HepG2 (cell line): Measurements from ENCODE around the gene ANKRD10. TPM values are rescaled to one million over a fixed set of nuclear protein-coding genes. Genes with fewer than 3 reads are reported as not detected.

Source experiments
- ATAC-seq: fragments of 200-7000 bp; cut with Tn5 transposase; 3 replicates; pipeline ENCODE4 v1.9.1; 2020; ENCODE audit warnings: mild to moderate bottlenecking, moderate library complexity
- BruUV-seq: library from RNA; stranded (reverse); fragments of 400-500 nt; replicated peaks from 2 replicates; lab custom pipeline; 2021; lab: Mats Ljungman, UMichigan
- CTCF ChIA-PET: fragments of 300-600 bp; formaldehyde crosslinking; extraction: SDS; loops from one replicate; lab custom pipeline; 2021; ENCODE audit warnings: low total read pairs, inconsistent platforms, low intra/inter-chr PET ratio; lab: Yijun Ruan, JAX
- POLR2A ChIA-PET: fragments of 350-600 bp; sonication (Branson Sonifier 250); formaldehyde crosslinking; loops from one replicate; lab custom pipeline; 2020; ENCODE audit warnings: antibody characterized with exemption, inconsistent platforms; lab: Yijun Ruan, JAX
- DNase-seq: peaks from one replicate; pipeline ENCODE4 v3.0.0-alpha.2; 2015; ENCODE audit warnings: low spot score
- FAIRE-seq: peaks from 3 replicates; lab custom pipeline; 2011; peaks lifted over from hg19 to GRCh38; lab: Jason Lieb, UNC
- H2AFZ ChIP-seq: one replicate; pipeline ENCODE4 v1.6.1; 2011; ENCODE audit warnings: low read length, inconsistent platforms
- H3K27ac ChIP-seq: fragments of 300-600 bp; 3 replicates; pipeline ENCODE4 v1.8.0; 2011; ENCODE audit warnings: mixed run types, mild to moderate bottlenecking, mixed read lengths, low read length, inconsistent platforms; ENCODE audit not compliant: insufficient read depth; ENCODE audit errors: extremely low read length
- H3K27me3 ChIP-seq, 2 experiments: fragments of 200-600 bp in 1 of 2; 2 replicates in 1 of 2; 3 replicates in 1 of 2; pipeline versions ENCODE4 v1.6.0 to v1.8.0; 2011; ENCODE audit warnings: low read length in 2 of 2, mild to moderate bottlenecking in 2 of 2, moderate library complexity in 2 of 2, inconsistent platforms in 1 of 2; ENCODE audit not compliant: insufficient read depth in 2 of 2, control insufficient read depth in 1 of 2
- H3K36me3 ChIP-seq, 2 experiments: fragments of 200-600 bp in 1 of 2; replicated peaks in 1 of 2; 2 replicates in 1 of 2; 3 replicates in 1 of 2; pipeline versions ENCODE4 v1.5.1 to v1.8.0; 2011; ENCODE audit warnings: low read length in 2 of 2, inconsistent platforms in 1 of 2; ENCODE audit not compliant: insufficient read depth in 2 of 2, control insufficient read depth in 1 of 2
- H3K4me1 ChIP-seq: 2 replicates; pipeline ENCODE4 v1.5.1; 2012; ENCODE audit warnings: low read length, inconsistent platforms; ENCODE audit not compliant: insufficient read depth
- H3K4me2 ChIP-seq: 2 replicates; pipeline ENCODE4 v1.6.0; 2011; ENCODE audit warnings: low read depth, low read length, inconsistent platforms
- H3K4me3 ChIP-seq, 3 experiments: fragments of 200-600 bp in 1 of 3; sonication (generic), shearing (Covaris generic) in 1 of 3; replicated peaks in 1 of 3; 2 replicates each; pipeline ENCODE4 v1.5.1; 2011 to 2016; ENCODE audit warnings: low read length in 3 of 3, inconsistent platforms in 2 of 3, low read depth in 2 of 3, mild to moderate bottlenecking in 2 of 3, control low read depth in 1 of 3, mixed read lengths in 1 of 3; ENCODE audit not compliant: insufficient read depth in 1 of 3
- H3K79me2 ChIP-seq: one replicate; pipeline ENCODE4 v1.6.1; 2011; ENCODE audit warnings: low read length, inconsistent platforms; ENCODE audit not compliant: insufficient read depth
- H3K9ac ChIP-seq: 2 replicates; pipeline ENCODE4 v1.6.0; 2011; ENCODE audit warnings: mild to moderate bottlenecking, low read depth, low read length, inconsistent platforms; ENCODE audit not compliant: insufficient read depth
- H3K9me3 ChIP-seq: 2 replicates; pipeline ENCODE4 v1.5.1; 2012; ENCODE audit warnings: mild to moderate bottlenecking, low read length
- H4K20me1 ChIP-seq: 2 replicates; pipeline ENCODE4 v1.6.0; 2011; ENCODE audit warnings: inconsistent platforms, mild to moderate bottlenecking, low read length, moderate library complexity; ENCODE audit not compliant: insufficient read depth
- KIAA2018 ChIP-seq: sonication (generic); formaldehyde crosslinking; IDR thresholded peaks from 2 replicates; pipeline ENCODE4 v1.5.0; 2020; ENCODE audit warnings: mild to moderate bottlenecking, missing genetic modification reagents, borderline replicate concordance
- SUZ12 ChIP-seq: fragments of 150-350 bp; IDR thresholded peaks from 2 replicates; pipeline ENCODE4 v1.6.1; 2014; ENCODE audit warnings: low read depth, low read length
- ZBTB43 ChIP-seq: sonication (generic); formaldehyde crosslinking; conservative IDR thresholded peaks from 2 replicates; pipeline ENCODE4 v1.4.0; 2020; ENCODE audit warnings: missing genetic modification reagents
- ZNF407 ChIP-seq: sonication (generic); formaldehyde crosslinking; IDR thresholded peaks from one replicate; pipeline ENCODE4 v1.5.1; 2020; ENCODE audit warnings: mild to moderate bottlenecking, missing genetic modification reagents; ENCODE audit errors: not compliant biosample characterization
- ZNF501 ChIP-seq: sonication (generic); formaldehyde crosslinking; IDR thresholded peaks from 2 replicates; pipeline ENCODE4 v1.5.1; 2020; ENCODE audit warnings: mild to moderate bottlenecking, moderate library complexity, missing genetic modification reagents
- WGBS: methylation state at CpG from one replicate; pipeline ENCODE4 v1.1.6; 2017; ENCODE audit warnings: low lambda C conversion rate; 5-methylcytosine and 5-hydroxymethylcytosine counted together
- in situ Hi-C: cut with HindIII; loops from 2 replicates; pipeline ENCODE4 v1.10.0; 2017; ENCODE audit warnings: low pct_unique_long_range_greater_than_20kb; ENCODE audit not compliant: extremely low pct_ligation_motif_present
- intact Hi-C: fragments of 100-400 bp; cut with micrococcal nuclease; formaldehyde crosslinking; loops from one replicate; pipeline ENCODE4 v1.10.0; 2022; ENCODE audit not compliant: unreplicated experiment
- polyA plus RNA-seq, 8 experiments: library from polyadenylated mRNA; depleted of rRNA in 3 of 8; stranded (reverse) in 7 of 8; unstranded in 1 of 8; fragments of >200 nt; fragmentation: Illumina TruSeq in 4 of 8; extraction: Trizol in 4 of 8; gene quantifications; 2 replicates each; pipeline versions ENCODE4 v1.2.1 to v1.2.3, GENCODE V29; 2011 to 2016; ENCODE audit warnings: low read depth in 4 of 8, missing spikeins in 1 of 8, mixed read lengths in 1 of 8; ENCODE audit not compliant: insufficient read depth in 1 of 8
- total RNA-seq, 5 experiments: library from RNA; depleted of rRNA; stranded (reverse); fragments of >200 nt; fragmentation: Illumina TruSeq; extraction: Trizol; gene quantifications; 2 replicates each; pipeline ENCODE4 v1.2.3, GENCODE V29; 2016; ENCODE audit warnings: low read depth in 1 of 5

ANKRD10 gene
- total and polyA plus RNA-seq, 2 of the 13 experiments (the other 11 are each of a cell fraction or from before 2014, with no cell fraction given), result 108 to 115 TPM

GRCh38 chr13:110874508-110874960, 40.3 kb downstream of the ANKRD10 start:
- peaks cover 51% of the 10 kb centered on the region for H3K4me1 ChIP-seq
- H3K27me3 ChIP-seq, result peaks cover 0 to 16% of the 10 kb centered on the region in 2 experiments; a peak in 2 of 5 replicates
- FAIRE-seq (no peak), ATAC-seq (peak; percentile 81), DNase-seq (peak; percentile 37)
- H3K27ac ChIP-seq, result no peak overlapping the region
- 5% methylated on average over 30 of the region's 32 CpGs for WGBS
- peak overlapping the region; percentile 60; the same call in 1 of the 2 replicates for H3K9ac ChIP-seq
- H3K36me3 ChIP-seq, result no peaks in the 10 kb centered on the region; a peak in 1 of 5 replicates
- CTCF ChIA-PET, result no interaction called here
- POLR2A ChIA-PET, result no interaction called here
- no TSS peak for BruUV-seq
- no peaks in the 10 kb centered on the region for H3K79me2 ChIP-seq
- H2AFZ ChIP-seq, result peak overlapping the region; percentile 87
- intact Hi-C loops, result loop anchor here (5.0 kb wide), 1 partner anchor 33 kb away; no protein-coding TSS in a partner anchor
- no peaks in the 10 kb centered on the region for H4K20me1 ChIP-seq
- in situ Hi-C loops, result no loop called here
- H3K9me3 ChIP-seq, result no peaks in the 10 kb centered on the region
- peak overlapping the region; percentile 47 to 61 (median 60) for H3K4me3 ChIP-seq
- H3K4me2 ChIP-seq, result peak overlapping the region; percentile 87
- TF ChIP-seq KIAA2018, result no peak
- TF ChIP-seq ZBTB43 (CRISPR knock-in tag), result 0 out of 2 replicates have a peak, but pooled peaks have one; percentile 11
- no peak for TF ChIP-seq ZNF501 (CRISPR knock-in tag)
- TF ChIP-seq SUZ12, result no peak
- TF ChIP-seq ZNF407, result no peak
